B cell (primary cell): ENCODE results near the gene CCDC192.

Experiments used
- EZH2 ChIP-seq: IDR thresholded peaks from 2 replicates; pipeline ENCODE4 v1.6.1; 2012; ENCODE audit warnings: borderline replicate concordance, low read depth, mild to moderate bottlenecking, moderate library complexity, low read length; ENCODE audit not compliant: insufficient read depth, poor library complexity, severe bottlenecking
- TF ChIP-seq, protein P1 (sequence below): fragments of 200-600 bp; IDR thresholded peaks from one replicate; pipeline ENCODE4 v1.8.0; 2022; ENCODE audit warnings: antibody characterized with exemption, mild to moderate bottlenecking

DNA sequence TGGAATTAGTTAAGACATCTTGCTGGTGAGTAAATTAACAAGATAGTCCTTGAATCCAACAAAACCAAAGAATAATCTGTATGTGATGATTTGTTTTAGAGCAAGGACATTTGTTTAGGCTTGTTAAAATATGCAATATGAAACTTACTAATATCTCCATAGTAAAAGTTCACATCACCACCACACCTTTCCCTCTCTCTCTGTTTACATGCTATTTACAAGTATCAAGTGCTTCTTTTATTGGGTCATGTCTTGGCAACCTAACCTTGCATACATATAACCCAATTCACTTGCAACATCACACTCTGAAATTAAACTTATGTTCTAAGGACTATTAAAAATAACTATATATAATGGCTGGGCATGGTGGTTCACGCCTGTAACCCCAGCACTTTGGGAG is 161.3 kb downstream of the CCDC192 start:
- TF ChIP-seq, protein P1, sequence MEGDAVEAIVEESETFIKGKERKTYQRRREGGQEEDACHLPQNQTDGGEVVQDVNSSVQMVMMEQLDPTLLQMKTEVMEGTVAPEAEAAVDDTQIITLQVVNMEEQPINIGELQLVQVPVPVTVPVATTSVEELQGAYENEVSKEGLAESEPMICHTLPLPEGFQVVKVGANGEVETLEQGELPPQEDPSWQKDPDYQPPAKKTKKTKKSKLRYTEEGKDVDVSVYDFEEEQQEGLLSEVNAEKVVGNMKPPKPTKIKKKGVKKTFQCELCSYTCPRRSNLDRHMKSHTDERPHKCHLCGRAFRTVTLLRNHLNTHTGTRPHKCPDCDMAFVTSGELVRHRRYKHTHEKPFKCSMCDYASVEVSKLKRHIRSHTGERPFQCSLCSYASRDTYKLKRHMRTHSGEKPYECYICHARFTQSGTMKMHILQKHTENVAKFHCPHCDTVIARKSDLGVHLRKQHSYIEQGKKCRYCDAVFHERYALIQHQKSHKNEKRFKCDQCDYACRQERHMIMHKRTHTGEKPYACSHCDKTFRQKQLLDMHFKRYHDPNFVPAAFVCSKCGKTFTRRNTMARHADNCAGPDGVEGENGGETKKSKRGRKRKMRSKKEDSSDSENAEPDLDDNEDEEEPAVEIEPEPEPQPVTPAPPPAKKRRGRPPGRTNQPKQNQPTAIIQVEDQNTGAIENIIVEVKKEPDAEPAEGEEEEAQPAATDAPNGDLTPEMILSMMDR: no peak
- TF ChIP-seq EZH2: no peak
